DND-41 (cell line): ENCODE data around the gene HEY2.
A peak's percentile ranks its signal among the peaks of the same experiment; 100 is the strongest.

Source experiments
- ATAC-seq: fragments of 200-7000 bp; cut with Tn5 transposase; 3 replicates; pipeline ENCODE4 v1.9.1; 2021; ENCODE audit warnings: low read depth; ENCODE audit not compliant: insufficient read depth
- DNase-seq: peaks from one replicate; pipeline ENCODE4 v3.0.0-alpha.2; 2020
- H2AFZ ChIP-seq: 2 replicates; pipeline ENCODE4 v1.6.0; 2012; ENCODE audit warnings: low read depth, low read length
- H3K27ac ChIP-seq: 2 replicates; pipeline ENCODE4 v1.5.1; 2012; ENCODE audit warnings: low read length, inconsistent platforms
- H3K27me3 ChIP-seq: fragments of 200-600 bp; sonication (generic); 2 replicates; pipeline ENCODE4 v1.6.0; 2012; ENCODE audit warnings: low read length, mild to moderate bottlenecking, inconsistent platforms; ENCODE audit not compliant: insufficient read depth, poor library complexity
- H3K36me3 ChIP-seq: 2 replicates; pipeline ENCODE4 v1.5.1; 2012; ENCODE audit warnings: low read length, inconsistent platforms; ENCODE audit not compliant: insufficient read depth
- H3K4me1 ChIP-seq: 2 replicates; pipeline ENCODE4 v1.5.1; 2012; ENCODE audit warnings: mild to moderate bottlenecking, low read length; ENCODE audit not compliant: insufficient read depth
- H3K4me2 ChIP-seq: 2 replicates; pipeline ENCODE4 v1.6.0; 2012; ENCODE audit warnings: mild to moderate bottlenecking, moderate library complexity, low read length, inconsistent platforms; ENCODE audit not compliant: insufficient read depth
- H3K4me3 ChIP-seq, 2 experiments: fragments of 200-600 bp in 1 of 2; shearing (Covaris generic) in 1 of 2; 2 replicates each; pipeline ENCODE4 v1.5.1; 2012 to 2016; ENCODE audit warnings: inconsistent platforms in 2 of 2, low read length in 2 of 2, mild to moderate bottlenecking in 2 of 2, low read depth in 1 of 2, moderate library complexity in 1 of 2
- H3K79me2 ChIP-seq: 2 replicates; pipeline ENCODE4 v1.6.0; 2012; ENCODE audit warnings: low read length, inconsistent platforms; ENCODE audit not compliant: insufficient read depth
- H3K9ac ChIP-seq: 2 replicates; pipeline ENCODE4 v1.6.0; 2012; ENCODE audit warnings: low read depth, mild to moderate bottlenecking, inconsistent platforms, low read length, moderate library complexity
- H3K9me3 ChIP-seq: 2 replicates; pipeline ENCODE4 v1.5.1; 2012; ENCODE audit warnings: low read length, moderate library complexity, mild to moderate bottlenecking, inconsistent platforms; ENCODE audit not compliant: insufficient read depth, severe bottlenecking
- H4K20me1 ChIP-seq: 2 replicates; pipeline ENCODE4 v1.6.0; 2012; ENCODE audit warnings: low read length; ENCODE audit not compliant: insufficient read depth
- CTCF ChIP-seq: IDR thresholded peaks from 2 replicates; pipeline ENCODE4 v1.5.1; 2012; ENCODE audit warnings: borderline replicate concordance, low read length, moderate library complexity, mild to moderate bottlenecking; ENCODE audit not compliant: poor library complexity, severe bottlenecking; ENCODE audit errors: extremely low read depth
- EZH2 ChIP-seq: IDR thresholded peaks from 3 replicates; pipeline ENCODE4 v1.6.1; 2012; ENCODE audit warnings: borderline replicate concordance, low read depth, mild to moderate bottlenecking, moderate library complexity, low read length, inconsistent platforms; ENCODE audit not compliant: severe bottlenecking

Gene HEY2

GRCh38 chr6:125753218-125753936 is 3.9 kb downstream of the HEY2 start:
- Histone ChIP-seq H3K79me2 (no peaks in the 10 kb centered on the region), H3K4me2 (no peak overlapping the region), H3K9me3 (no peaks in the 10 kb centered on the region), H2AFZ (no peak overlapping the region), H4K20me1 (no peaks in the 10 kb centered on the region), H3K4me3 (no peak overlapping the region), H3K27me3 (peaks cover 26% of the 10 kb centered on the region), H3K9ac (no peak overlapping the region), H3K27ac (no peak overlapping the region), H3K36me3 (no peaks in the 10 kb centered on the region), H3K4me1 (no peaks in the 10 kb centered on the region)
- no peak for TF ChIP-seq EZH2
- peak; percentile 55 for TF ChIP-seq CTCF
- ATAC-seq (no peak), DNase-seq (no peak)

- Histone ChIP-seq H3K9ac (no peak overlapping the region), H3K9me3 (no peaks in the 10 kb centered on the region), H3K4me3 (no peak overlapping the region), H3K27me3 (peaks cover 26% of the 10 kb centered on the region), H3K79me2 (no peaks in the 10 kb centered on the region), H3K36me3 (no peaks in the 10 kb centered on the region), H3K4me2 (no peak overlapping the region), H2AFZ (no peak overlapping the region), H3K4me1 (no peaks in the 10 kb centered on the region), H4K20me1 (no peaks in the 10 kb centered on the region), H3K27ac (no peak overlapping the region)
- no peak for ATAC-seq
- TF ChIP-seq EZH2, result no peak
- no peak for TF ChIP-seq CTCF
- no peak for DNase-seq
Observed at GRCh38 chr6:125753937-125754259, 4.5 kb downstream of the HEY2 start.

- Histone ChIP-seq H3K36me3 (no peaks in the 10 kb centered on the region), H3K4me2 (no peak overlapping the region), H3K27me3 (peaks cover 26% of the 10 kb centered on the region), H3K79me2 (no peaks in the 10 kb centered on the region), H3K4me1 (no peaks in the 10 kb centered on the region), H4K20me1 (no peaks in the 10 kb centered on the region), H3K4me3 (no peak overlapping the region), H3K27ac (no peak overlapping the region), H3K9me3 (no peaks in the 10 kb centered on the region), H3K9ac (no peak overlapping the region), H2AFZ (no peak overlapping the region)
- DNase-seq (no peak), ATAC-seq (no peak)
- TF ChIP-seq EZH2, result no peak
- TF ChIP-seq CTCF, result no peak
Observed at GRCh38 chr6:125754566-125754965, 5.1 kb downstream of the HEY2 start.
